ENCODE measurements around the gene TAF3.

TAF3 gene

GRCh38 chr10:7887174-7887816, 69.0 kb downstream of the TAF3 start:
- no peak for DNase-seq

DNA sequence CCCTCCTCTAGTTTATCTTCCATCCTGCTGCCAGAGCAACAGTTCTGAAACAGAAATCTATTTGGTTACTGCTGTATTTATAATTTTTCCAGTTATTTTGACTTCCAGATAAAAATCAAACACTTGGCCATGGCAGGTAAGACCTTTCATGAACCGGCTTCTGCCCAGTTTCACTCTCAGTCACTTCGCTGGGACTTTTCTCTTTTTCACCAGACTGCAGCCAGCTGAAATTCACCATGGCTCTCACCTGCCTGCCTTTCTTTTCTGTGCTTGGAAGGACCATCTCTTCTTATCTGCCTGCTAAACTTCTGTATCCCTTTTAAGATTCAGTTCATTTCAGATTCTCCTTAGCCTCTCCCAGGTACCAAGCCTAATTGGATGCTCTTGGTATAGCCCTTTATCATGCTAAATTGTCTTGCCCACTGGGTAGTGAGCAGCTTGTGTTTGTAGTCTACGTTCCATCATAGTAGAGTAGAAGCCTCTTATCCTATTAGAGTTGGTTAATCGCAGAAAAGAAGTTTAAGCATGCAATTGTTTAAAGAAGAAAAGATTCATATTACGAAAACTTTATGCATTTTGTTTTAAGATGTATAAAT, 71.7 kb downstream of the TAF3 start:
- DNase-seq = no peak

- DNase-seq = no peak
Measured at GRCh38 chr10:7890781-7891180, 72.5 kb downstream of the TAF3 start.

- DNase-seq = no peak
Measured at GRCh38 chr10:7891634-7892033, 73.3 kb downstream of the TAF3 start.

- no peak for DNase-seq
Measured at GRCh38 chr10:7892146-7892545, 73.8 kb downstream of the TAF3 start.

GRCh38 chr10:7895699-7896090, 77.4 kb downstream of the TAF3 start:
- DNase-seq = no peak

- no peak for DNase-seq
Measured at GRCh38 chr10:7896297-7896696, 78.0 kb downstream of the TAF3 start.

GRCh38 chr10:7901256-7901655, 83.0 kb downstream of the TAF3 start:
- DNase-seq = no peak

- DNase-seq = no peak
Measured at GRCh38 chr10:7902413-7902812, 84.1 kb downstream of the TAF3 start.

GRCh38 chr10:7903851-7904250, 85.5 kb downstream of the TAF3 start:
- DNase-seq = no peak

- DNase-seq = no peak
Measured at GRCh38 chr10:7906128-7906527, 87.8 kb downstream of the TAF3 start.

GRCh38 chr10:7908541-7909210, 90.4 kb downstream of the TAF3 start:
- DNase-seq = no peak

- no peak for DNase-seq
Measured at GRCh38 chr10:7913126-7913872, 95.0 kb downstream of the TAF3 start.

DNA sequence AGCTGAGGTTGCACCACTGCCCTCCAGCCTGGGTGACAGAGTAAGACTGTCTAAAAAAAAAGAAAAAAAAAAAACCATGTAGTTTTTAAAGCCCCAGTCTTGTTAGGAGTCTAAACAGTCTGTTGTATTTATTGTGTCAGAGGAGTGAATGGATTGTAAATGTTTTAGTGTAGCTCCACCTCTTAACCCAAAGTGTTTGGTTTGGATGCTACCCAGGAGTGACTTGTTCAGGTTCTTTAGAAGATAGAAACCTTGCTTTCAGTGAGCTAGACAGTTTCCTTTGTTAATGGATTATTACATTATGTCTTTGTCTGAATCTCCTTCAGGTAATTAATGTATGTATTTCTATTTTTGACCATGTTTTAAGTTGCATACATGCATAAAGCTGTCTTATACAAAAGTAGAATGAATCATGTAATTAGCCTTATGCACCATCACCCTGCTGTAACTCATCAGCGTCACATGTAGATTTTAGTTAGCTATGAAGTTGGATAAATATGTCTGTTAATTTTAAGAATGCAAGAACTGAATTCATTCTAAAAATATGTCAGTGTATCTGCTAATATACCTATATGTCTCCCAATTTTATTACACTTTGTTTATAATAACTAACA, 97.7 kb downstream of the TAF3 start:
- no peak for DNase-seq

DNA sequence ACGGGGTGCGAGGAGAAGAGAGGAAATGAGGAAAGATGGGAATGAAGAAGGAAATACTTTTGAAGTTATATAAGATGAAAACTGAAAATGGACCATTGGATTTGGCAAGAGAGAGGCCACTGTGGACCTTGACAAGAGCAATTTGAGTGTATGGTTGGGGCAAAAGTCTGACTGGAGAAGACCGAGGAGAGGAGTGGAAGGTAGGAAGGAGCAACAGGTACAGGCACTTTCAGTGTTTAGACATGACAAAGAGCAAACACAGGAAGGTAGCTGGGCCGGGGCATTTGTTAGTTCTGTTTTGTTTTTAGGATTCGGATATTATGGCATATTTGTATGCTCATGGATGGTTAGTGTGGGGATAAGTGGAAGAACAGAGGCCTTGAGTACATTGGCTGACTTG, 99.4 kb downstream of the TAF3 start:
- DNase-seq = no peak

DNA sequence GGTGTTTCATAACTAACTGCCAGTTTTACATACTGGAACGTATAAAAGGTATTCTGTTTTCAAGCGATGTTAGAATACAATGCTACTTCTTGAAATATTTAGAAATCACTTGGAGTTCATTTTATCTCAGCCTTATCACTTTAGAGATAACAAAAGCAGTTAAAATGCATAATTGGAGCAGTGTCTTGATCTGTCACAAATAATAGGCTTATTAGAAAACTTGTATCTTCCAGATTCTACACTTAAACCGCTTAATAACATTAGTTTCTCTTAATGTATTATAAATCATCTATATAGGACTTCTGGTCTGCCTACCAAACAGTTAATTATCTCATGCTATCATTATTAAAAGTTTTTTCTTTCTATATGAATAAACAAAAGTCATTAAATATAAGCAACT, 104.4 kb downstream of the TAF3 start:
- no peak for DNase-seq

DNA sequence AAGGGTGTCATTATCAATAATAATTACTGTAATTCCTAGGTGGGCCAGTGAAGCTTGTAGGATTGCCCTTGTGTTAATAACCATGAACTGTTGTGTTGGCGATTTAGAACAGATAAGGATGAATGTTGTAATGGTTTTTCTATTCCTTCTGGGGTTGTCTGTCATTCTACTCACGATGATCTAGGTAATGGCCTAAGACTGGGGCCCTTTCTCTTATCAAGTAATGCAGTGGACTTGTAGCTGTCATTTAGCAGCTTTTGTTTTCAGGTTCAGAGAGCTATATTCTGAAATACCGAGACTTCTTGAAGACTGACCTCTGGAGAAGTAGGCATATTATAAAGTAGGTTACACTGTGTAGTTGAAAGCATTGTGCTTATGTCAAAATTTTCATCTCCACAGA, 110.2 kb downstream of the TAF3 start:
- DNase-seq = no peak

DNA sequence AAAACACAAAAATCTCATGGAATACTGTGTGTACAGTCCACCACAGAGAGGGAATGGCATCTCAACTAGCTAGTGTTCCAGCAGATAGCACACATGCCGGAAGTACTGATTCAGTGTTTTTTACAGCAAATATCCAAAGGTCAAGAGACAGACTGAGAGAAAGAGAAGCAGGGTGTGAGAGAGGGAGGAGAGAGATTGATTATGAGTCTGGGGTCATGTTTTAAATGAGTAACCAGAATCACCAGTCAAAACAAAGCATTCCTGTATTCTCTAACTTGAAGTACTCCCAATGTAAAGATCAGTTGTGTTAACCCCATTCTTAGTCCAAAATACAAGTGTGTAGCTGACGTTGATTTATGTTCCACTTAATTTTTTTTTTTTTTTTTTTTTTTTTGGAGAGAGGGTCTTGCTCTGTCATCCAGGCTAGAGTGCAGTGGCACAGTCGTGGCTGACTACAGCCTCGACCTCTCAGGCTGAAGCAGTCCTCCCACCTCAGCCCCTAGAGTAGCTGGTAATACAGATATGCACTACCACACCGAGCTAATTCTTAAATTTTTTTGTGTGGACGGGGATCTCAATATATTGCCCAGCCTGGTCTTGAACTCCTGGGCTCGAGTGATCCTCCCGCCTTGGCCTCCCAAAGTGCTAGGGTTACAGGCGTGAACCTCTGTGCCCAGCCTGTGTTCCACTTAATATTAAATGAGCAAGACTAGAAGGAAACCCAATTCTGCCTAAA, 114.2 kb downstream of the TAF3 start:
- no peak for DNase-seq

DNA sequence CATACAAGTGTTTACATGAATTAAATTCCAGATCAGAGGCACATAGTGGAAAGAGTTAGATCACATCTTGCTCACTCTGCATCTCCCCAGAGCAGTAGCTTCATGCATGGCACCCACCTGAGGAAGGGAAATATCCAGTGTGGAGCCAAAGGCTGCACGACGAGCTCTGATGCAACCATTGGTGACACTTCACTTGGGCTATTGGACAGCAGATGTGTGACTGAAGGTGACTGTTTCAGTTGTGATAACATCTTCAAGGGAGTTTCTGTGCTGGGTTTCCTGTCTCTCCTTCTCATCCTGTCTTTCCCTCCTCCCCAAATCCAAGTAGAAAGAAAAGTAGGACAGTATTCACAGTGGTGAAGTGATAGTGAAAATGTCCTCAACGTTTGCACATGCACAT, 115.0 kb downstream of the TAF3 start:
- DNase-seq = no peak

GRCh38 chr10:7933757-7934156, 115.5 kb downstream of the TAF3 start:
- DNase-seq = no peak

DNA sequence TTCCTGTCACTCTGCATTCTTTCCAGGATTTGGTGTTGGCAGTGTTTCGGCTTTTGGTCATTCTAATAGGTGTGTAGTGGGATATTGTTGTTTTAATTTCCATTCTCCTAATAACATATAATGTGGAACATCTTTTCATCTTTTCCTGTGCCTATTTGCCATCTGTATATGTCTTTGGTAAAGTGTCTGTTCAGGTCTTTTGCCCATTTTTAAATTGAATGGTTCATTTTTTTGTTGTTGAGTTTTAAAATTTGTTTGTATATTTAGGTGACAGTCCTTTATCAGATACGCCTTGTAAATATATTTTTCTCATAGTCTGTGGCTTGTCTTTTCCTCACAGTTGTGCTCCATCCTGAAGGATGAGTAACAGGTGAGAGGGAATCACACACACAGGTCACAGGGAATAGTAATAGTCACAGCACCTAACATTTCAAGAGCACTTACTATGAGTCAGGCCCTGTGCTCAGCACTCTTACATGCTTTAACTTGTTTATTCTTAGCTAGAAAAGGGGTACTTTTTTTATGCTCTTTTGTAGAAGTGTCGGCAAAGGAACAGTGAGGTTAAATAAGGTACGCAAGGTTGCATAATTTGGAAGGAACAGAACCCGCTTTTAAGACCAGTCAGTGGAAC, 119.1 kb downstream of the TAF3 start:
- DNase-seq = no peak

GRCh38 chr10:7941576-7941975, 123.3 kb downstream of the TAF3 start:
- no peak for DNase-seq

All from femur (tissue), 1 donor.